HG02840 (cell line): ENCODE measurements around the gene TNKS2.

Experiments
- ATAC-seq: cut with Tn5 transposase; IDR thresholded peaks from one replicate; pipeline ENCODE4 v1.9.1; 2021; ENCODE audit warnings: mild to moderate bottlenecking, moderate library complexity, moderate number of reproducible peaks; ENCODE audit not compliant: unreplicated experiment, low FRiP score

Gene TNKS2

DNA sequence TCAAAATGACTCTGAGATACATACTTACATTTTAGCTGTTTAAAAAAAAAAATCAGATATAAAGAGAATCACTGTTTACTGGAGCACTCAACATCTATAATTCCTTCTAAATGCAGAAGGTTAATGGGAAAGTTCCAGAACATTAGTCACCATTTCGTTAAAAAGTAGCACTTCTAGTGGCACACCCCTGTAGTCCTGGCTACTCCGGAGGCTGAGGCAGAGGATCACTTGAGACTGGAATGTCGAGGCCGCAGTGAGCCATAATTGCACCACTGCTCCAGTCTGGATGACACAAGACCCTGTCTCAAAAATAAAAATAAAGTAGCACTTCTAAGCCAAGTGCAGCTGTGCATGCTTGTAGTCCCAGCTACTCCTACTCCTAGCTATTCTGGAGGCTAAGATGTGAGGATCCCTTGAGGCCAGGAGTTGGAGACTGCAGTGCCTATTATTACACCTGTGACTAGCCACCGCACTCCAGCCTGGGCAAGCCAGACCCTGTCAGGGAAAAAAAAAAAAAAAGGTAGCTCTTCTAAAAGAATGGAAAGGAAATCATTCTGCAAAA, 108.9 kb downstream of the TNKS2 start:
- no peak for ATAC-seq

DNA sequence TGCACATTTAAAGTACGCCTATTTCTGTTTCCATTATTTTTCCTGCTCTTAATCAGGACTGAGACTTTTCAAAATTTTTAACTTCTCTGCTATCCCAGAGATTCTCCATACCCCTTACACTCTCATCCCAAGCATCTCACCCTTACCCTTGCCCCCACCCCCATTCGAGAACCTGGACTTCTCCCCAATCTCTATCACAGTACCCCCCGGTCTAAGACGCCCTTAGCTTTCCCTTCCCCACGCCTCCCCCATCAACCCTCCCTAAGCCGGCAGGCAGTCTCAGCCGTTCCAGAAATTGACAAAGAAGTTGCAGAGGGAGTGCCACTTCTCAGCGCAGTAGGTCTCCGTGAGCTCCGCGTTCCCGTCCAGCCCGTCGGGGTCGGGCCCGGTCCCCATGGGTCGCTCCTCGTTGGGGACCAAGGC, 109.7 kb downstream of the TNKS2 start:
- no peak for ATAC-seq

DNA sequence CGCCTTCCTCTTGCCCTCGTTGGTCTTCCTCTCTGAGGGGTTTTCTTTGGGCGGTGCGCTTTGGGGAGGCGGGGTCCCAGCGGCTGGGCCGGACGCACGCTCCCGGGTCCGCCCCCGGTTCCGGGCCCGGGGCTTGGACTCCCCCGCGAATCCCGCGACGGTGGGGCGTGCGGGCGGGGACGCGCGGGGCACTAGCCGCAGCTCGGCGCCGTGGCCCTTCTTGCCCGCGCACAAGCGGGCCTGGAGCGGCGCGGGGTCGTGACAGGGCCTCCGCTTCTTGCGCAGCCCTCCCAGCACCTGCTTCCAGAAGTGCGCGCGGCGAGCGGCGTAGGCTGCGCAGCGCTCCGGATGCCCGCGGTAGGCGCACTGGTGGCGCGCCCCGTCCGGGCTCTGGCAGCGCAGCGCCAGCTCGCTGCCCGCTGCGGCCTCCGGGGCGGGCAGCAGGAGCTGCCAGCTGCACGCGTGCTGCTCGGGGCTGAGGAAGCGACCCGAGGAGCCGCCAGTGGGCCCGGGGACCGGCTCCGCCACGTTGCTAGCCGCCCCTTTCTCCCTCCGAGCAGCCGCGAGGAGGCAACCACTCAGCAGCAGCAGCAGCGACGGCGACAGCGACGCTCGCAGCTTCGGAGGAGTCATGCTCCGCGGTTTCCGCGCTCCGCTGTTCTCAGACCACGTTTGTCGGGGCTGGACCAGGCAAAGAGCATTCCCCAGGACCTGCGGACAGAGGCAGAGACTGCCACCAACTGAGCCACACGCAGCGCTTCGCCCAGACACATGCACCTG, 110.3 kb downstream of the TNKS2 start:
- peak; percentile 89 for ATAC-seq

DNA sequence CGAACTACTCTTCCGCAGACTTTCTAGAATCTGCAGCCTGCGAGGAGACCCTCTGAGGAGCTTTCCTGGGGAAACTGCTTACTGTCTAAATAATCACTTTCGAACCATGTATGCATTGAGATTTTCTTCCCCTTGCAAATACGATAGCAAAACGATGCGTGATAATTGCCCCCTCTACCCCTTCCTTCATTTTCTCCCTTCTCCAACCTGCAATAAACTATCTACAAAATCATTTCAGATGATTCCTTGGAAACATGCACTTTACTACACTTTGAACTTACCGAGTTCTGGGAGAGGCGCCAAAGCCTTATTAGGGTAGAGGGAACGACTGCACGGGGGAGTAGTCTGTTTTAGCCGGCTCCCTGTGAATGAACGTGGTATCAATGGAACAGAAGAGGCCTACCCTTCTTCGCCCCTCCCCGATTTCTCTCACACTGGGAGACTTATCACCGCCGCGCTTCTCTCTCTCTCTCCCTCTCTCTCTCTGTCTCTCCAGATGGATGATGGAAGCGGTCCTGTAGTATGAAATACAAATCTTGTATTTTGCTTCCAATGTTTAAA, 111.0 kb downstream of the TNKS2 start, which contains the start of gene FGFBP3:
Gene FGFBP3 (minus strand): TSS at position 370 of the 561 bp plus-strand sequence. CDS start 517 bp downstream, outside the sequence.
- no peak for ATAC-seq

DNA sequence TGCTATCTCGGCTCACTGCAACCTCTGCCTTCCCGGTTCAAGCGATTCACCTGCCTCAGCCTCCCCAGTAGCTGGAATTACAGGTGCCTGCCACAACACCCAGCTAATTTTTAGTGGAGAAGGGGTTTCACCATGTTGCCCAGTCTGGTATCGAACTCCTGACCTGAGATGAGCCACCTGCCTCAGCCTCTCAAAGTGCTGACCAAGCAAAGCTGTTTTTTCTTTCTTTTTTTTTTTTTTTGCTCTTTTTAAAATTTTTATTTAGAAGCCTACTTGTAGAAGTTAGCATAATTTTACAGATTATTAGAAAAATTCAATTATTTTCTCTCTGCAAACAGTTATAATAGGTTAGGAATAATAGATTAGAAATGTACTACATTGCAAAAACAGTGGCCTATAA, 112.2 kb downstream of the TNKS2 start:
- ATAC-seq, result no peak
